Urinary bladder (tissue), 4 donors: Measurements from ENCODE around the gene KDM2A. TPM values are rescaled to one million over a fixed set of nuclear protein-coding genes. Genes with fewer than 3 reads are reported as not detected.
A peak's percentile ranks its signal among the peaks of the same experiment; 100 is the strongest.

Source experiments
- DNase-seq: peaks from one replicate; pipeline ENCODE4 v3.0.0-alpha.2; 2015; ENCODE audit errors: extremely low spot score
- H3K27ac ChIP-seq: one replicate; pipeline ENCODE4 v1.5.1; 2013; ENCODE audit warnings: low read depth, mild to moderate bottlenecking, moderate library complexity
- H3K36me3 ChIP-seq: one replicate; pipeline ENCODE4 v1.6.1; 2013; ENCODE audit warnings: mild to moderate bottlenecking, moderate library complexity; ENCODE audit not compliant: insufficient read depth
- H3K4me1 ChIP-seq: one replicate; pipeline ENCODE4 v1.6.1; 2013; ENCODE audit warnings: mild to moderate bottlenecking, moderate library complexity; ENCODE audit not compliant: insufficient read depth
- H3K4me3 ChIP-seq: one replicate; pipeline ENCODE4 v1.5.1; 2013; ENCODE audit warnings: low read depth, low read length
- WGBS: extraction: QIAGEN DNeasy Blood & Tissue Kit; methylation state at CpG from one replicate; pipeline ENCODE4 v1.1.7; 2013; 5-methylcytosine and 5-hydroxymethylcytosine counted together
- polyA plus RNA-seq: library from polyadenylated mRNA; stranded (reverse); fragments of 200-250 nt; gene quantifications from one replicate; pipeline ENCODE4 v1.2.3, GENCODE V29; 2013
- total RNA-seq: library from RNA; depleted of rRNA; stranded (reverse); fragments of >200 nt; gene quantifications from one replicate; pipeline ENCODE4 v1.2.3, GENCODE V29; 2014
- donor health status: healthy with polysubstance abuse.
- donor health status: healthy.

KDM2A gene
- total and polyA plus RNA-seq, 2 donors = 47.8 to 74.8 TPM

DNA sequence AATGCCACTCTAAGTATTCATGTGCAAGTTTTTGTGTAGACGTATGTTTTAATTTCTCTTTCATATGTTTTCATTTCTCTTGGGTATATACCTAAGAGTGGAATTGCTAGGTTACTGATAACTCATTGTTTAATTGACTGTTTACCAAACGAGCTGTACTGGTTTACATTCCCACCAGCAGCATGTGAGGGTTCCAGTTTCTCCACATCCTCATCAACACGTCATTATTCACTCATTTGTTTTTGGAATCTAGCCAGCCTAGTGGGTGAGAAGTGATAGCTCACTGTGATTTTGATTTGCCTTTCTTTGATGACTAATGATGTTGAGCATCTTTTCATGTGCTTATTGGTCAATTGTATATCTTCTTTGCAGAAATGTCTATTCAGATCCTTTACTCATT is 174.0 kb downstream of the KDM2A start:
- no peak overlapping the region for H3K27ac ChIP-seq
- no peak overlapping the region for H3K4me3 ChIP-seq
- no peaks in the 10 kb centered on the region for H3K36me3 ChIP-seq
- DNase-seq = no peak
- H3K4me1 ChIP-seq = no peaks in the 10 kb centered on the region
- 45% methylated on average over 3 of the region's 3 CpGs for WGBS

DNA sequence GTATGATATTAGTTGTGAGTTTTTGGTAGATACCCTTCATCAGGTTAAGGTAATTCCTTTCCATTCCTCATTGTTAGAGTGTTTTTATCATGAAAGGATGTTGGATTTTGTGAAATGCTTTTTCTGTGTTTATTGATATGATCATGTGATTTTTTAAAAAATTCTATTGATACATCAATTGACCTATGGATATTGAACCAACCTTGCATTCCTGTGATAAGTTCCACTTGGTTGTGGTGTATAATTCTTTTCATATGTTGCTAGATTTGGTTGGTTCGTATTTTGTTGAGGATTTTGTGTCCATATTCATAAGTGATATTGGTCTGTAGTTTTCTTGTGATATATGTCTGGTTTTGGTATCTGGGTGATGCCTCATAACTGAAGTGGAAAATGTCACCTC is 176.8 kb downstream of the KDM2A start:
- Histone ChIP-seq H3K4me1 (no peaks in the 10 kb centered on the region), H3K36me3 (peaks cover 3% of the 10 kb centered on the region), H3K4me3 (no peak overlapping the region), H3K27ac (no peak overlapping the region)
- 97% methylated on average over 1 of the region's 1 CpG for WGBS
- no peak for DNase-seq

DNA sequence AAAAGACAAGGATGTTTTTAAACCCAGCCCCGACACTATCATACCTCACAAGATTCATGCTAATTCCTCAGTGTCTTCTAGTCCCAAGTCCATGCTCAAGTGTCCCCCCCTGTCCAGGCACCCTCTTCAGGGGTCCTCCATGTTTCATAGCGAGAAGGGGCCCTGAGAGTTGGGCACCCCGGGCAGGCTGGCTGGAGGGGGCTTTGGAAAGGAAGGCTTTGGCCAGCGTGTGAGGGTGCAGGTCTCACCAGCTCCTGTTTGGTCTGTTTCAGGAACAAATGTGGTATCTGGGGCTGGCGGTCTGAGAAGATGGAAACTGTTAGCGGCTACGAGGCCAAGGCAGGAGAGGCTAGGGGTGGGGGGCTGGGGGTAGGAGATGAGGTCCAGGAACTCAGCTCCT is 179.7 kb downstream of the KDM2A start:
- H3K36me3 ChIP-seq = peaks cover 6% of the 10 kb centered on the region
- H3K4me3 ChIP-seq = no peak overlapping the region
- no peak for DNase-seq
- WGBS = 93% methylated on average over 7 of the region's 7 CpGs
- H3K4me1 ChIP-seq = no peaks in the 10 kb centered on the region
- H3K27ac ChIP-seq = no peak overlapping the region

DNA sequence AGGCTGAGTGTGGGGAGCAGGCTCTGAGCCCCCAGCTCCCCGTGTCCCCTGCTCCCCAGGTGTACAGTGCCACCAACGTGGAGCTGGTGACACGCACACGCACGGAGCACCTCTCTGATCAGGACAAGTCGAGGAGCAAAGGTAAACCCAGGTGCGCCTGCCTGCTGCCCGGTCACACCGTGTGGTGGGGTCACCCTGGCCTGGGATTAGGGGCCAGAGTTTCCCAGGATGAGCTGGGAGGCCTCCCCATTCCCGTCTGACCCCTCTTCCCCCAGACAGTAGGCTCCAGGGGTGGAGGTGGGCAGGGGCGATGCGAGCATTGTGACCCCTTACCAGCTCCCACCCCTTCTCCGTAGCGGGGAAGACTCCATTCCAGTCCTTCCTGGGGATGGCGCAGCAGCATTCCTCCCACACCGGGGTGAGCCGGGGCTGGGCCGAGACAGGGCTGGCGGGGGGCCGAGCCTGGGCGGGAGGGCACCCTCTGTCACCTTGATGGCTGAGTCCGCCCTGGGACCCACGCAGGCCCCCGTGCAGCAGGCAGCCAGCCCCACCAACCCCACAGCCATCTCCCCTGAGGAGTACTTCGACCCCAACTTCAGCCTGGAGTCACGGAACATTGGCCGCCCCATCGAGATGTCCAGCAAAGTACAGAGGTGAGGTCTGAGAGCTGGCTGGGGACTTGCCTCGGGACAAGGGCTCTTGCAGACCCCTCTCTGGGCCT is 180.6 kb downstream of the KDM2A start:
- no peaks in the 10 kb centered on the region for H3K4me1 ChIP-seq
- DNase-seq = no peak
- H3K36me3 ChIP-seq = peaks cover 6% of the 10 kb centered on the region
- H3K27ac ChIP-seq = no peak overlapping the region
- H3K4me3 ChIP-seq = no peak overlapping the region
- 94% methylated on average over 29 of the region's 29 CpGs for WGBS

DNA sequence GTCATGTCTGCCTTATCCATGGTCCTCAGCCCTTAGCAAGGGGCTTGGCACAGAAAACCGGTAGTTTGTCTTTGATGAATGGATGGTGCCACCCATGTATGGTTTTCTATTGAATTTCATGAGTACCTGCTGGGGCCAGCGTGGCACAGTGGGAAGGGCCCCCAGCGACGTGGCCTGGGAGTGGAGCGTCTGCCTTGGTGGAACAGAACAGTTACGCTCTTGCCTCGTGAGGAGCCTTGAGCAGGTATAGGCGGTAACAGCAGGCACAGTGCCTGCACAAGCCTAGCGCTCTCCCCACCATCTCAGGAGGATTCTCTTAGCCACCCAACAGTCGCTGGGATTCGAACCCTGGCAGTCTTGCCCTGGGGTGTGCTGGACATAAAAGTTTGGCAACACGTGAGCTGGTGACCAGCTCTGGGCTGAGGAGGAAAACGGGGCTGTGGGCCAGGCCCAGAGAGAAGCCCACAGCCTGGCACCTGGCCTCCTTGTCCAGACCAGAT is 181.2 kb downstream of the KDM2A start:
- Histone ChIP-seq H3K36me3 (peaks cover 6% of the 10 kb centered on the region), H3K27ac (no peak overlapping the region), H3K4me3 (no peak overlapping the region), H3K4me1 (no peaks in the 10 kb centered on the region)
- 92% methylated on average over 13 of the region's 13 CpGs for WGBS
- no peak for DNase-seq

DNA sequence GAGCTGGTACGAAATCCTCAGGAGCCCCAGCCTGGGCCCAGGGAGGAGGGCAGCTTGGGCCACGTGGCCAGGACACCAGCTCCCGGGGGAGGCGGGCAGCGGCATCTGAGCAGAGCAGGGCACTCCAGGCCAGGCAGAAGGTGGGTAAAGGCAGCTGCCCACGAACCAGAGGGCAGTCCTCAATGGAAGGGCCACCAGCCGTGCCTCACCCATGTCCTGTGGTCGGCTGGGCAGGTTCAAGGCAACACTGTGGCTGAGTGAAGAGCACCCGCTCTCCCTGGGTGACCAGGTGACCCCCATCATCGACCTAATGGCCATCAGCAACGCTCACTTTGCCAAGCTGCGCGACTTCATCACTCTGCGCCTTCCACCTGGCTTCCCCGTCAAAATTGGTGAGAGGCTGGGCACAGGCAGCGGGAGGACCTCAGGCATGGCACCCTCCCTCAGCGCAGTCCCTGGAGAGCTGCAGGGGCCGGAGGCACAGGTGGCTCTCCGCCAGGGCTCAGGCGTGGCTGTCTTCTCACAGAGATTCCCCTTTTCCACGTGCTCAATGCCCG is 181.8 kb downstream of the KDM2A start:
- no peaks in the 10 kb centered on the region for H3K4me1 ChIP-seq
- H3K36me3 ChIP-seq = peaks cover 6% of the 10 kb centered on the region
- H3K27ac ChIP-seq = no peak overlapping the region
- no peak for DNase-seq
- WGBS = 92% methylated on average over 22 of the region's 22 CpGs
- H3K4me3 ChIP-seq = no peak overlapping the region

DNA sequence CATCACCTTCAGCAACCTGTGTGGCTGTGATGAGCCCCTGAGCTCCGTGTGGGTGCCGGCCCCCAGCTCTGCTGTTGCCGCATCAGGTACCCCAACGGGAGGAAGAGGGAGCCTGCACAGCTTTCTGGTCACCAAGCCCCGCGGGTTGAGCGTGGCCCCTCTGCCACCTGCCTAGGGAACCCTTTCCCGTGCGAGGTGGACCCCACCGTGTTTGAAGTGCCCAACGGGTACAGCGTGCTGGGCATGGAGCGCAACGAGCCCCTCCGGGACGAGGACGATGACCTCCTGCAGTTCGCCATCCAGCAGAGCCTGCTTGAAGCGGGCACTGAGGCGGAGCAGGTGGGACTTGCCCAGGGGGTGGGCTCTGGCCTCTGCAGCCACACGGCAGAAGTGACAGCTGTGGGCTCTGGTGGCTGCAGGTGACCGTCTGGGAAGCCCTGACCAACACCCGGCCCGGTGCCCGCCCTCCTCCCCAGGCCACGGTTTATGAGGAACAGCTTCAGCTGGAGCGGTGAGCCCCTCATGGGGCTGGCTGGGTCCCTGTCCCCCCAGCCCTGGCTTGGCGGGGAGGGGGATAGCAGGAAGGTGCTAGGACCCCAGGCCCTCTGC is 182.4 kb downstream of the KDM2A start:
- H3K27ac ChIP-seq = peak overlapping the region; percentile 42
- no peak for DNase-seq
- no peaks in the 10 kb centered on the region for H3K4me1 ChIP-seq
- peaks cover 6% of the 10 kb centered on the region for H3K36me3 ChIP-seq
- no peak overlapping the region for H3K4me3 ChIP-seq
- 90% methylated on average over 28 of the region's 28 CpGs for WGBS

DNA sequence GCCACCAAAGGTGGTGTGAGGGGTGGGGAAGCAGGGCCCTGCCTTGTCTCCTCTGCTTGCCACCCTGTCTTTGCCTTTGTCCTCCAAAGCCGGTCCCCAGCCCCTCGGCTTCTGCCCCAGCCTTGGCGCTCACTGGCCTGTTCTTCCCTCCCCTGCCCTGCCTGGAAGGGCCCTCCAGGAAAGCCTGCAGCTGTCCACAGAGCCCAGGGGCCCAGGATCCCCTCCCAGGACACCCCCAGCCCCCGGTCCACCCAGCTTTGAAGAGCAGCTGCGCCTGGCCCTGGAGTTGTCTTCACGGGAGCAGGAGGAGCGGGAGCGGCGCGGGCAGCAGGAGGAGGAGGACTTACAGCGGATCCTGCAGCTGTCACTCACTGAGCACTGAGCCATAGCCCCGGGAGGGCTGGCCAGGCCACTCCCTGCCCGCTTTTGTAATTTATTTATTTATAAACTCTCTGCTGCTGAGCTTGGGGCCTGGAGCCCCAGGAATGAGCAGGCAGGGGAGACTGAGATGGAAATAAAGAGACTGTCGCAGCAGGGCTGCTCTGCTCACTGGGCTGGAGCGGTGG is 183.0 kb downstream of the KDM2A start:
- Histone ChIP-seq H3K4me3 (peak overlapping the region; percentile 2), H3K27ac (peak overlapping the region; percentile 91), H3K4me1 (no peaks in the 10 kb centered on the region), H3K36me3 (peaks cover 6% of the 10 kb centered on the region)
- WGBS = 57% methylated on average over 15 of the region's 15 CpGs
- no peak for DNase-seq

DNA sequence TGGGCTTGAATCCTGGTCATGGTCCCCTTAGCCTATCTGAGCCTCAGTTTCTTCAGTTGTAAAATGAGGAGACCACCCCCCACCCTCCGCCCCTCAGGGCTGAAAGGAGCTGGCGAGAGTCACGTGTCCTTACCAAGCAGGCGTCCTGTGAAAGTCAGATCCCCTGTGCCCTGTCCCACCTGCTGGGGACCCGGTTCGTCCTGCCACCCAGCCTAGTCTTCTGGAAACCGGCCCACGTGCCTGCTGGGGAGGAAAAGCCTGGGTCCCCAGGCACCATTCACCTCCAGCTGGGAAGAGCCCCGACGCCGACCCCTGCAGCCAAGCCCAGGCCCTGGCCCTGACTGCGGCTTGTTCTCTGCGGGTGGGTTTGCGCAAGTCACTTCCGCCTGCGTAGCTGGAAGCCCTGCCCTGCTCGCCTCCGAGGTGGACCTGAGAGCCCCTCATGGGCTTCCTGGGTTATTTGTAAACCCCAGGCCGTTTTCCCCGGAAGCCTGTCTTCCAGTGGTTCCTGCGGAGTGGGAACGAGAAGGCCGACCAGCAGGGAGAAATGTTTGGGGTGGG is 183.6 kb downstream of the KDM2A start:
- H3K4me3 ChIP-seq = peak overlapping the region; percentile 91
- DNase-seq = no peak
- peak overlapping the region; percentile 91 for H3K27ac ChIP-seq
- H3K4me1 ChIP-seq = no peaks in the 10 kb centered on the region
- H3K36me3 ChIP-seq = peaks cover 6% of the 10 kb centered on the region
- WGBS = 27% methylated on average over 23 of the region's 23 CpGs

DNA sequence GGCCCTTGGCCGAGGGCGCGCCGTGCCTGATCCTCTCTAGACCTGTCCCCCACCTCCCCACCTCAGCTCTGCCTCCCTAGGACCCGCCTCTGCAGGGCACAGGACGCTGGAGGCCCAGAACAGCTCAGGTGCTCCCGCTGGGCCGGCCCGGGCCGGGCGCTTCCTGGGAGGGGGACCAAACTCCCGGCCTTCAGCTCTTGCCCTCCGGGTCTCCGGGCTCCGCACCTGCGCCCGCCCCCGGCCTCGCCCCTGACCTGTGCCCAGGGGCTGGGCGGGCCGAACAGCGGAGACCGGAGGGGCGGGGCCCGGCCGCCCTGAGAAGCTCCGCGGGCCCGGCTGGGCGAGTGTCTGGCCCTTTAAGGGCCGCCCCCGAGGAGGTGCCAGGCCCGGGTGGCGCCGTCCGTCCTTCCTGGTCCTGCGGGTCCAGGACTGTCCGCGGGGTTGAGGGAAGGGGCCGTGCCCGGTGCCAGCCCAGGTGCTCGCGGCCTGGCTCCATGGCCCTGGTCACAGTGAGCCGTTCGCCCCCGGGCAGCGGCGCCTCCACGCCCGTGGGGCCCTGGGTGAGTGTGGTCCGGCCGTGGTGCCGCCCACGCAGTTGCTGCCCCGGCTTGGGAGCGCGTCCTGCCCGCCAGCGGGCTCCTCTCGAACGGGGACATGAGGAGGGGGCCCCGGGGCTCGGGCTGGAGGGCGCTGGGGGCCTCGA is 184.2 kb downstream of the KDM2A start, which contains the start of gene SSH3:
Gene SSH3, plus strand, starts transcription at position 399 of the 703 bp plus-strand sequence. Its CDS starts 96 bp downstream, at position 495.
- peaks cover 6% of the 10 kb centered on the region for H3K36me3 ChIP-seq
- DNase-seq = no peak

DNA sequence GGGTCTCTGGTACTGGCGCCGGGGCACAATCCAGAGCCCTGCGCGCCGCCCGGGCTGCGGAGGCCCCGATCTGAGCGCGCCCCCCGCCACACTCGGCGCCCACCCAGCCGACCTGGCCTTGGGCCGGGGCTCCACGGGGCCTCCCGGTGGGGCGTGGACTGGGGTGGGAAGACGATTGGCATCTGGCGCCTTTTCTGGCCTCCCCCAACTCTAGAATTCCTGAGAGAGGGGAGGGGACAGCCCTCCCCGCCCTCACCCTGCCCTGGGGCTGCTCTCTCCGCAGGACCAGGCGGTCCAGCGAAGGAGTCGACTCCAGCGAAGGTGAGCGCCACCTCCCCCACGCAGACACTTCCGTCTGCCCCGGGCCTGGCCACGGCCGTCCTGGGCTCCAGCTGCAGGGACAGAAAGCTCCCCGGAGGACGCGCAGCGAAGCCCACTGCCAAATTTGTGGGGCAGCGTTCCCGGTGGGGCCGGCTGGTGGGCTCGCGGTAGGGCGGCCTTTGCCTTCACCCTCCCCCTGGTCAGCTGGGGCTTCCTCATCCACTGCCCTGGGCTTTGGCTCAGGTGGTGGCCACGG is 184.9 kb downstream of the KDM2A start:
- Histone ChIP-seq H3K27ac (peak overlapping the region; percentile 91), H3K36me3 (peaks cover 5% of the 10 kb centered on the region), H3K4me1 (no peaks in the 10 kb centered on the region), H3K4me3 (peak overlapping the region; percentile 91)
- no peak for DNase-seq
- WGBS = 4% methylated on average over 43 of the region's 43 CpGs

More for the DNA sequence above, 184.2 kb downstream of the KDM2A start, which contains the start of gene SSH3:
- Histone ChIP-seq H3K27ac (peak within 1 kb of the TSS; percentile 91), H3K4me1 (no peaks in the 10 kb centered on the region), H3K4me3 (peak within 1 kb of the TSS; percentile 91)
- WGBS = under 1% methylated on average over 65 of the region's 65 CpGs

DNA sequence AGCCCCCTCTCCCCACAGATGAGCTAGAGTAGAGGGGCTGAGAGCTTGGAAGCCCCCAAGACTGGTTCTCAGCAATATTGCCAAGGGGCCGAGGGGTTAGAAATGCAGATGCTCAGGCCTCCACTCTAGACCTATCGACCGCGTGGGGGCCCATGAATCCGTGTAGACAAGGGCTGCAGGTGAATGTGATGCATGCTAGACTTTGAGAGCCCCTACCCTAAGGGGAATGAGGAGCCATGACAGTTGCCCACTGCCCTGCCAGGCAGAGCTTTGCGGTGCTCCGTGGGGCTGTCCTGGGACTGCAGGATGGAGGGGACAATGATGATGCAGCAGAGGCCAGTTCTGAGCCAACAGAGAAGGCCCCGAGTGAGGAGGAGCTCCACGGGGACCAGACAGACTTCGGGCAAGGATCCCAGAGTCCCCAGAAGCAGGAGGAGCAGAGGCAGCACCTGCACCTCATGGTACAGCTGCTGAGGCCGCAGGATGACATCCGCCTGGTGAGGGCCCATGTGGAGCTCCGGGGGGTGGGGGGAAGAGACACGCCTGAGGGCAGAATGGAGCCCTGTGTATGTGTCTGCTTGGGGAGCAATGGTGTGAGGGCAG is 185.5 kb downstream of the KDM2A start:
- WGBS = 76% methylated on average over 14 of the region's 14 CpGs
- Histone ChIP-seq H3K4me3 (peak overlapping the region; percentile 91), H3K36me3 (peaks cover 3% of the 10 kb centered on the region), H3K4me1 (no peaks in the 10 kb centered on the region), H3K27ac (peak overlapping the region; percentile 91)
- DNase-seq = no peak
